ENCODE results near the gene MIB1.
A peak's percentile ranks its signal among the peaks of the same experiment; 100 is the strongest.

The MIB1 gene

GRCh38 chr18:21907451-21907850 is 166.9 kb downstream of the MIB1 start:
- no peak overlapping the region for H3K4me3 ChIP-seq (replicated peaks in 1 of 2; ENCODE audit: low read depth in 2 of 2, low read length in 2 of 2)
- no peak for DNase-seq (ENCODE audit: low read depth in 2 of 2)
- TF ChIP-seq, protein P1, sequence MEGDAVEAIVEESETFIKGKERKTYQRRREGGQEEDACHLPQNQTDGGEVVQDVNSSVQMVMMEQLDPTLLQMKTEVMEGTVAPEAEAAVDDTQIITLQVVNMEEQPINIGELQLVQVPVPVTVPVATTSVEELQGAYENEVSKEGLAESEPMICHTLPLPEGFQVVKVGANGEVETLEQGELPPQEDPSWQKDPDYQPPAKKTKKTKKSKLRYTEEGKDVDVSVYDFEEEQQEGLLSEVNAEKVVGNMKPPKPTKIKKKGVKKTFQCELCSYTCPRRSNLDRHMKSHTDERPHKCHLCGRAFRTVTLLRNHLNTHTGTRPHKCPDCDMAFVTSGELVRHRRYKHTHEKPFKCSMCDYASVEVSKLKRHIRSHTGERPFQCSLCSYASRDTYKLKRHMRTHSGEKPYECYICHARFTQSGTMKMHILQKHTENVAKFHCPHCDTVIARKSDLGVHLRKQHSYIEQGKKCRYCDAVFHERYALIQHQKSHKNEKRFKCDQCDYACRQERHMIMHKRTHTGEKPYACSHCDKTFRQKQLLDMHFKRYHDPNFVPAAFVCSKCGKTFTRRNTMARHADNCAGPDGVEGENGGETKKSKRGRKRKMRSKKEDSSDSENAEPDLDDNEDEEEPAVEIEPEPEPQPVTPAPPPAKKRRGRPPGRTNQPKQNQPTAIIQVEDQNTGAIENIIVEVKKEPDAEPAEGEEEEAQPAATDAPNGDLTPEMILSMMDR (IDR thresholded peaks at IDR 0.05; ENCODE audit: low read depth, low read length) = no peak

DNA sequence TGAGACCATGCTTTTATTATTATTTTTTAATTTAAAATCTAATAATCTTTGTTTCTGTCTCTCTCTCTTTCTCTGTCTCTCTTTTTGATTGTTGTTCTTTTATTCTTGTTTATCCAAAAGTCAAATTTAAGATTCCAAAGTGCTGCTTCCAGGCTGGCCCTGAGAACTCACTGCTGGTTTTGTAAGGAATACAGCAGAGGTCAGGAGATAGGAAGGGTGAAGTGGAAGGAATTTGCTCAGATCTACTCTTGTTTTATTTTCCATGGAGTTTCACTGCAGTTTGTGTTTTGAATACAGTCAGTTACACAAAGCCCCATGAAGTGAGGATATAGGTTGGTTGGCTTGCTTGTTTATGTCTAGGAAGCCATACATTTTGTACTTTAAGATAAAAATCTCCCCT is 168.1 kb downstream of the MIB1 start:
- TF ChIP-seq, protein P1 (IDR thresholded peaks at IDR 0.05; ENCODE audit: low read depth, low read length) = no peak

GRCh38 chr18:21910906-21911305 is 170.3 kb downstream of the MIB1 start:
- TF ChIP-seq, protein P1 (IDR thresholded peaks at IDR 0.05; ENCODE audit: low read depth, low read length) = no peak
- no peak overlapping the region for H3K4me3 ChIP-seq (replicated peaks in 1 of 2; ENCODE audit: low read depth in 2 of 2, low read length in 2 of 2)
- DNase-seq (ENCODE audit: low read depth in 2 of 2) = no peak

More for the DNA sequence above, 168.1 kb downstream of the MIB1 start:
- no peak overlapping the region for H3K4me3 ChIP-seq (replicated peaks in 1 of 2; ENCODE audit: low read depth in 2 of 2, low read length in 2 of 2)
- no peak for DNase-seq (ENCODE audit: low read depth in 2 of 2)

GRCh38 chr18:21911551-21911950 is 171.0 kb downstream of the MIB1 start:
- DNase-seq (ENCODE audit: low read depth in 2 of 2) = no peak
- no peak overlapping the region for H3K4me3 ChIP-seq (replicated peaks in 1 of 2; ENCODE audit: low read depth in 2 of 2, low read length in 2 of 2)
- TF ChIP-seq, protein P1 (IDR thresholded peaks at IDR 0.05; ENCODE audit: low read depth, low read length) = no peak

DNA sequence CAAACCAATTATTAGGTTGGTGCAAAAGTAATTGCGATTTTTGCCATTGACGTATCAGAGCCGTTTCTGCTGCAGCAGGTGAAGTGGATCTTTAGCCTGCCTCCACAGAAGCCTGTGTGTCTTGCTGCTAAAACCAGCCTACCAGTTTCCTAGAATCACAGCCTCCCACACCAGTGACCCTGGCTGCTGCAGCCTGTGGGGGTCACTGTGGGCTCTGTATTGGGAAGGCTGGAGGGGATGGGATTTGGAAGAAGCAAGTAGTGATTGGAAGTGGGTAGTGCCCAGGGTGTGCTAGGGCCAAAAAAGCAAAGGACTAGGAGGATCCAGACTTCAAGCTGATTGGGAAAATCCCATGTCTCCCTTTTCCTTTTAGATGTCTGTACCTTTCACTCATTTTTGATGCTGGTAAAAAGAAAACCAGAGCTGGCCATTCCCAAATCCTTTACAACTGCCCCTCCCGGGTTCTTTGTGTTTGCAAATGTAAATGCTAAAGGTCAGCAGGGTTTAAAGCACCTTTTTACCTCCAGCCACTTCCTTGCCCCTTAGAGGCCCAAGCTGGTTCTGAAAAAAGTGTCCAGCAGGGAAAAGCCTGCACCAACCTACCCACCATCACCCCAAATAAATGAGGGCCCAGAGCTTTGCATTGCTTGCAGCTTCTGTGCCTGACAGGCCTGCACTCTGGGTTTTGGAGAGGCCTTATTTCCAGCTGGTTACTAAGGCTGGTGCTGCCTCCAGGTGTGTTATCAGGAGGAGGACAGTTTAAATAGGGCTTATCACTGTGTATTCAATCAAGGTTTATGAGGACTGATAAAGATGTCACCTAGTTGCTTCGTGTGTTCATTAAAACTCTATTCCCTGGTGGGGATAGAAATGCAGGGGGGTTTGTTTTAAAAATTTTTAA is 172.0 kb downstream of the MIB1 start:
- no peak overlapping the region for H3K4me3 ChIP-seq (replicated peaks in 1 of 2; ENCODE audit: low read depth in 2 of 2, low read length in 2 of 2)
- TF ChIP-seq, protein P1 (IDR thresholded peaks at IDR 0.05; ENCODE audit: low read depth, low read length) = peak; percentile 9
- DNase-seq (ENCODE audit: low read depth in 2 of 2) = no peak

- peak; percentile 77 to 81 for DNase-seq (ENCODE audit: low read depth in 2 of 2)
- H3K4me3 ChIP-seq (replicated peaks in 1 of 2; ENCODE audit: low read depth in 2 of 2, low read length in 2 of 2) = no peak overlapping the region
- TF ChIP-seq, protein P1 (IDR thresholded peaks at IDR 0.05; ENCODE audit: low read depth, low read length) = peak; percentile 72
Measured at GRCh38 chr18:21914739-21915319, 174.2 kb downstream of the MIB1 start.

All from cardiac fibroblast (primary cell).